Testis (tissue), 3 donors: ENCODE measurements around the gene TBC1D4. TPM values are rescaled to one million over a fixed set of nuclear protein-coding genes. Genes with fewer than 3 reads are reported as not detected.

Experiments used
- DNase-seq: peaks from one replicate; pipeline ENCODE4 v3.0.0-alpha.2; 2019
- H3K27ac ChIP-seq, 2 donors: fragments of 200-600 bp; sonication (generic); one replicate each; pipeline ENCODE4 v1.5.1; 2019
- H3K27me3 ChIP-seq: fragments of 200-600 bp; sonication (generic); one replicate; pipeline ENCODE4 v1.5.1; 2019
- H3K36me3 ChIP-seq: fragments of 200-600 bp; sonication (generic); one replicate; pipeline ENCODE4 v1.5.1; 2017; ENCODE audit warnings: low read depth; ENCODE audit errors: missing control alignments
- H3K4me1 ChIP-seq: fragments of 200-600 bp; sonication (generic); one replicate; pipeline ENCODE4 v1.5.1; 2019
- H3K4me3 ChIP-seq, 2 donors: fragments of 200-600 bp; sonication (generic); one replicate each; pipeline ENCODE4 v1.5.1; 2017 to 2019
- H3K9me3 ChIP-seq: fragments of 200-600 bp; sonication (generic); one replicate; pipeline ENCODE4 v1.5.1; 2017
- POLR2A ChIP-seq: fragments of 450-650 bp; IDR thresholded peaks from one replicate; pipeline ENCODE4 v1.6.1; 2017; ENCODE audit warnings: antibody characterized with exemption, mild to moderate bottlenecking, moderate library complexity
- WGBS, 2 donors: methylation state at CpG; one replicate each; pipeline ENCODE4 v1.1.5; 2018; 5-methylcytosine and 5-hydroxymethylcytosine counted together
- intact Hi-C: fragments of 100-400 bp; cut with DNase I; formaldehyde crosslinking; loops from one replicate; pipeline ENCODE4 v1.15.1; 2023; ENCODE audit warnings: low total_unique reads
- polyA plus RNA-seq: library from polyadenylated mRNA; stranded (reverse); fragments of 350-450 nt; fragmentation: Illumina TruSeq; extraction: RNeasy Lipid Tissue Mini Kit (QIAGEN cat#74804); gene quantifications from one replicate; pipeline ENCODE4 v1.2.3, GENCODE V29; 2014; ENCODE audit warnings: low read depth, low replicate concordance; ENCODE audit not compliant: insufficient read depth
- total RNA-seq, 2 donors: library from RNA; depleted of rRNA; stranded (reverse); fragments of >200 nt; gene quantifications; one replicate each; pipeline ENCODE4 v1.2.3, GENCODE V29; 2016
- TF ChIP-seq, protein P1 (sequence below), 3 experiments: fragments of 450-650 bp in 2 of 3; fragments of 200-600 bp in 1 of 3; sonication (generic) in 1 of 3; IDR thresholded peaks; one replicate each; pipeline ENCODE4 v1.5.1; 2016 to 2019; ENCODE audit warnings: antibody characterized with exemption in 3 of 3, mild to moderate bottlenecking in 2 of 3, moderate library complexity in 1 of 3

The TBC1D4 gene
- total and polyA plus RNA-seq, 3 donors from 2014 or later: 12.7 to 23.5 (median 20.4) TPM

DNA sequence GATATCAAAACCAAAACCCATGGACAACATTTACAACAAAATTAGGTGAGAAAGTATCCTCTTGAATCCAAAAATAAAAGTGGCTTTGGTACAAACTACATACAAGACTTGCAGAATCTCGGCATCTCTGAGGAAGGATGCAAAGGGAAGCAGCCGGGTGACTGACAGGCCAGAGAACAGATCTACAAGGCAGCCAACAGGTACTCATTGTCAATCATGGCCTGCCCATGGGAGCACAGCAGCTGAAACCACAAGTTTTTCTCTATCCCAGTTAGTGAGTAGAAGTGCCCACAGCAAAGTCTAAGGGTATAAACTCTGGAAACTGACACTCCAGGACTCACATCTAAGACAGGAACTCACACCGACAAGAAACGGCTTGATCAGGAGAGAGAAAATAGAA lies 74.5 kb downstream of the TBC1D4 start:
- no peaks in the 10 kb centered on the region for H3K4me1 ChIP-seq

DNA sequence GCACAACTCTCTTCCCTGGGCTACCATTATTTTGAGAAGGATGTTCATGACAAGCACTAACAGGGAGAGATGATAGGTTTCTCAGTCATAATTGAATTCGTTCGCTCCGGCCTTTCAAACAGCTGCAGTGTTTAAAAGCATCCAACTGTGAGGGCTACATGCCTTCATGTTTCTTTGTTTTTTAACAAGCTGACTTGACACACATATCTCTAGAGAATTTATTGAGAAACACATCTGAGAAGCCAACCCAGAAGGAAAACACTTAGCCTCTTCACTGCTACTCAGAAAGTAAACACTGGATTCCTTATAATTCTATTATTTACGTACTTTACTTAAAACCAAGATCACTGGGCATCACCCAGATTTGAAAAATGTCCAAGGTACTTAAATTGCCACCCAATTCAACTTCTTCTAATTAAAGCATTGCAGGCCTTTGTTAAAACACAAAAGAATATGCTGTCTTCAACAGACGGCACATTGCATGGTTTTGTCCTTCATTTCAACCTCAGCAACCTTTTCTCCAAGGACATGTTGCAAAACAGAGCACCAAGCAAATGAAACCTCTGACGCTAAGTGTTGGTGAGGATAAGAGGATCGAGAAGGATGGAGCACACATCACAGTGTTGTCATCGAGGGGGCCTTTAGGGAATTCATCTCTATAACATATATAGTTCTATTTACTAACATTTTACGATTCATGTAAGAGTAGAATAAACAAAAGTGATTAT lies 75.8 kb downstream of the TBC1D4 start:
- Histone ChIP-seq H3K36me3 (no peaks in the 10 kb centered on the region), H3K4me1 (no peaks in the 10 kb centered on the region), H3K27me3 (no peaks in the 10 kb centered on the region), H3K27ac (no peak overlapping the region), H3K4me3 (no peak overlapping the region), H3K9me3 (no peaks in the 10 kb centered on the region)
- TF ChIP-seq, protein P1, sequence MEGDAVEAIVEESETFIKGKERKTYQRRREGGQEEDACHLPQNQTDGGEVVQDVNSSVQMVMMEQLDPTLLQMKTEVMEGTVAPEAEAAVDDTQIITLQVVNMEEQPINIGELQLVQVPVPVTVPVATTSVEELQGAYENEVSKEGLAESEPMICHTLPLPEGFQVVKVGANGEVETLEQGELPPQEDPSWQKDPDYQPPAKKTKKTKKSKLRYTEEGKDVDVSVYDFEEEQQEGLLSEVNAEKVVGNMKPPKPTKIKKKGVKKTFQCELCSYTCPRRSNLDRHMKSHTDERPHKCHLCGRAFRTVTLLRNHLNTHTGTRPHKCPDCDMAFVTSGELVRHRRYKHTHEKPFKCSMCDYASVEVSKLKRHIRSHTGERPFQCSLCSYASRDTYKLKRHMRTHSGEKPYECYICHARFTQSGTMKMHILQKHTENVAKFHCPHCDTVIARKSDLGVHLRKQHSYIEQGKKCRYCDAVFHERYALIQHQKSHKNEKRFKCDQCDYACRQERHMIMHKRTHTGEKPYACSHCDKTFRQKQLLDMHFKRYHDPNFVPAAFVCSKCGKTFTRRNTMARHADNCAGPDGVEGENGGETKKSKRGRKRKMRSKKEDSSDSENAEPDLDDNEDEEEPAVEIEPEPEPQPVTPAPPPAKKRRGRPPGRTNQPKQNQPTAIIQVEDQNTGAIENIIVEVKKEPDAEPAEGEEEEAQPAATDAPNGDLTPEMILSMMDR (IDR thresholded peaks at IDR 0.05): no peak
- TF ChIP-seq POLR2A: no peak
- WGBS, 2 donors: 81 to 84% methylated on average over 9 of the region's 9 CpGs
- DNase-seq: no peak
- intact Hi-C loops: no loop called here

More for the DNA sequence above, 74.5 kb downstream of the TBC1D4 start:
- no peaks in the 10 kb centered on the region for H3K27me3 ChIP-seq
- H3K27ac ChIP-seq: no peak overlapping the region
- no peaks in the 10 kb centered on the region for H3K36me3 ChIP-seq
- no peak for DNase-seq
- no peak overlapping the region for H3K4me3 ChIP-seq
- no peaks in the 10 kb centered on the region for H3K9me3 ChIP-seq
- no peak for TF ChIP-seq POLR2A
- TF ChIP-seq, protein P1 (IDR thresholded peaks at IDR 0.05): no peak
- WGBS, 2 donors: 91 to 93% methylated on average over 4 of the region's 4 CpGs
- intact Hi-C loops: no loop called here

DNA sequence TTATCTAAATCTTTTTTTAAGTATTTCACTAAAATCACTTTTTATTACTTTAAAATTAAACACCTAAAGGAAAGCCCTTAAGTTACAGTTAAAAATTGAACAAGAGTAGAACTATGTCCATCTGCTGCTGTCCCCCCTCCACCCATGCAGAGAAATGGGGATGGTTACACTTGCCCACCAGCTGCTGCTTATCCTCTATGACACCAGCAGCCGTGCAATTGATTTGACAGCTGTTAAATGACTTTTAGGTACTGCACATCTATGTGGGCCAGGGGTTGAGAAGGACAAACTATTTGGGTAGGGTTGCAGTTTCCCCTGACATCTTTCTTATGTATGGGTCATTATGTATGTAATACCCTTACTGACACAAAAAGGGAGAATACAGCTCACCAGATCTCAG lies 77.2 kb downstream of the TBC1D4 start:
- Histone ChIP-seq H3K27me3 (no peaks in the 10 kb centered on the region), H3K9me3 (no peaks in the 10 kb centered on the region), H3K4me1 (no peaks in the 10 kb centered on the region), H3K27ac (no peak overlapping the region), H3K4me3 (no peak overlapping the region), H3K36me3 (no peaks in the 10 kb centered on the region)
- WGBS, 2 donors: 86 to 100% methylated on average over 1 of the region's 1 CpG
- TF ChIP-seq, protein P1 (IDR thresholded peaks at IDR 0.05): no peak
- TF ChIP-seq POLR2A: no peak
- no peak for DNase-seq
- intact Hi-C loops: no loop called here

DNA sequence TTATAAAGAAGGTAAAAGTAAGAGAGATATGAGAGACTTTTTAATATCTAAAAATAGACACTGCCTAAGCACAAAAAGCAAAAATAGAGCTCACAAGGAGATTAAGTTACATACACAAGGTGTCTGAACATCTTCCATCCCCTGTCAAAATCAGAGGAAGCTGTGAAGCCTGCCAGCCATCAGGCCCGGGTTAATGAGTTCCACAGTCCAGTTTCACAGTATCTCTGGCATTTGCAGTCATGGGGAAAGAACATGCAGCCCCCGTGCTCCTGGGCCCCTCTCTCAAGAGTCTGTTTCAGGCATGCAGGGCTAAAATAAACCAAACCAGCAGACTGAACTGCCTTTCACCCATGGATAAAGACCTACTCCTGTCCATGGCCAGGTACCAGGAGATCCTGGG lies 79.2 kb downstream of the TBC1D4 start:
- intact Hi-C loops: no loop called here

More for the DNA sequence above, 79.2 kb downstream of the TBC1D4 start:
- 15 to 45% methylated on average over 2 of the region's 2 CpGs for WGBS, 2 donors
- Histone ChIP-seq H3K4me3 (no peak overlapping the region), H3K27me3 (no peaks in the 10 kb centered on the region), H3K4me1 (no peaks in the 10 kb centered on the region), H3K9me3 (no peaks in the 10 kb centered on the region), H3K36me3 (no peaks in the 10 kb centered on the region), H3K27ac (no peak overlapping the region)
- TF ChIP-seq, protein P1 (IDR thresholded peaks at IDR 0.05): no peak
- no peak for TF ChIP-seq POLR2A
- no peak for DNase-seq
